ENCODE measurements around the gene NDUFB10.
A peak's percentile ranks its signal among the peaks of the same experiment; 100 is the strongest.

NDUFB10 gene

DNA sequence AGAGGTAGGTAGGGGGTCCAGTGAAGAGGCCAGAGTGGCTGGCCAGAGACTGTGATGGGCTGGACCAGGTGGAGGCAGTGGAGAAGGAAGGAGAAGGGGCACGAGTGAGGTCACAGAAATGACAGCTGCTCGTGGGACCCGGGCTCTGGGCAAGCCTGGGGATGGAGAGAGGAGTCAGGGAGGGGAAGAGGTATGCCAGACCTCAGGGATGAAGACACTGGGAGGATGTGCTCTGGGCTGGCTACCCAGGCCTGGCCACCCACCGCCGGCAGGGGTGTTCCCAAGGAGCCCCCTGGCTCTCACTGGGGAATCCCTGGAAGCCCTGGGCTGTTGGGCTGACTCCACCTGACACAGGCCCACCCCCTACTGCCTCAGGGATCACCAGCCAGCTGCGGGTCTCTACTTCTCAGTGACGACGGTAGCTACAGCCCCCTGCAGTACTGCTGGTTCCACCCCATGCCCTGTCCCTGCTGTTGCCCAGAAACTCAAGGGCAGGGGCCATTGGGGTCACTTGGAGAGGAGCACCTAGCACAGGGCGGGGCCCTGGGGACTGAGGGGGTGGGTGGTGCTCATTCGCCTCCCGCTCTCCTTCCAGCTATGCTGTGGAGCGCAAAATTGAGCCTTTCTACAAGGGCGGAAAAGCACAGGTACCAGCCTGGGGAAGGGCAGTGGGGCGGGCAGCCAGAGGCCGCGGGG, 14.3 kb downstream of the NDUFB10 start:
- DNase-seq: no peak

DNA sequence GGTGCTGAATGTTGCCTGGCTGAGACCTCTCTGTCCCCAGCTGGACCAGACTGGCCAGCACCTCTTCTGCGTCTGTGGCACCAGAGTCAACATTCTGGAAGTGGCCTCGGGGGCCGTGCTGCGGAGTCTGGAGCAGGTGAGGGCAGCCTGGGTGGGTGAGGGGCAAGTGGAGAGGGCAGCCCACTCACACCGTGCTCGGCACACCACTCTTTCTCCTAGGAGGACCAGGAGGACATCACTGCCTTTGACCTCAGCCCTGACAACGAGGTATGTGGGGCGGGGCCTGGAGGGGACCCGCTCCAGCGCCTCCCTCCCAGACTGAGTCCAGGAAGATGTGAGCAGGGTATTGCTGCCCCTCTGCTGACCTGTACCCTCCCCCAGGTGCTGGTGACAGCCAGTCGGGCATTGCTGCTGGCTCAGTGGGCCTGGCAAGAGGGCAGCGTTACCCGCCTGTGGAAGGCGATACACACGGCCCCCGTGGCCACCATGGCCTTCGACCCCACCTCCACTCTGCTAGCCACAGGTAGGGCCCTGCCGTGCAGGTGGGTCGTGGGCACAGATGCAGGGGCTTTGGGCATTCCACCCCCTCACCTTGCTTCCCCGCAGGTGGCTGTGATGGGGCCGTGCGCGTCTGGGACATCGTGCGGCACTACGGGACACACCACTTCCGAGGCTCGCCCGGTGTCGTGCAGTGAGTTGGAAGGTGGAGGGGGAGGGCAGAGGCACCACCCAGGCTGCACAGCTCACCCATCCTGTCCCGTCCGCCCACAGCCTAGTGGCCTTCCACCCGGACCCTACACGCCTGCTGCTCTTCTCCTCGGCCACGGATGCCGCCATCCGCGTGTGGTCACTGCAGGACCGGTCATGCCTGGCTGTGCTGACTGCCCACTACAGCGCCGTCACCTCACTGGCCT, 15.1 kb downstream of the NDUFB10 start:
- DNase-seq: no peak

DNA sequence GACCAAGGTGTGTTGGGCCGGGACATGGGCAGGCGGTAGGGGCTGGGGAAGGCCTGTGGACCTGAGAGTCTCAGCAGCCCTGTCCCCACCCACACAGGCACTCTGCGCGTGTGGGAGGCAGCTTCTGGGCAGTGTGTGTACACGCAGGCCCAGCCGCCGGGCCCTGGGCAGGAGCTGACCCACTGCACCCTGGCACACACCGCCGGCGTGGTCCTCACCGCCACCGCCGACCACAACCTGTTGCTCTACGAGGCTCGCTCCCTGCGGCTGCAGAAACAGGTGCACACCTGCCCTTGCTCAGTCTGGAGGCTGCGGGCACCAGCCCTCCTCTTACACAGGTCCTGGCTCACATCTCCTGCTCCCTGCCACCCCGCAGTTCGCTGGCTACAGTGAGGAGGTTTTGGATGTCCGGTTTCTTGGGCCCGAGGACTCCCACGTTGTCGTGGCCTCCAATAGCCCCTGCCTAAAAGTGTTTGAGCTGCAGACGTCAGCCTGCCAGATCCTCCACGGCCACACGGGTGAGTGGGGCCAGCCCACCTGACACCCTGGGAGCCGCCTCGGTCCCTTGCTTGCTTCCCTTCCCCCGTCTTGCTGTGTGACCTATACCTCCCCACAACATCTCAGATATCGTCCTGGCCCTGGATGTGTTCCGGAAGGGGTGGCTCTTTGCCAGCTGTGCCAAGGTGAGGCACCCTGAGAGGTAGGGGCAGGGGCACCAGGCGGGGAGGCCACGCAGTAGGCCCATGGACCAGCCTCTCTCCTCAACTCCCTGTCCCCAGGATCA, 16.3 kb downstream of the NDUFB10 start:
- DNase-seq: no peak

DNA sequence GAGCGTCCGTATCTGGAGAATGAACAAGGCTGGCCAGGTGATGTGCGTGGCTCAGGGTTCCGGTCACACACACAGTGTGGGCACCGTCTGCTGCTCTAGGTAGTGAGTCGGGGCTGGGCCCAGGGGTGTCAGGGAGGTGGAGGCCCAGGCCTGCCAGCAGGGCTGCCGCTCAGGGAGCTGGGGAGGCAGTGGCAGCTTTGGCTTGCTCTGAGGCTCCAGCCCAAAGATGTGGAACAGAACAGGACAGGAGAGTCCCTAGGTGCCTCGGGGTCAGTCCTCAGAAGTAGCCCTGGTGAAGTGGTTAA, 16.8 kb downstream of the NDUFB10 start:
- DNase-seq: no peak

DNA sequence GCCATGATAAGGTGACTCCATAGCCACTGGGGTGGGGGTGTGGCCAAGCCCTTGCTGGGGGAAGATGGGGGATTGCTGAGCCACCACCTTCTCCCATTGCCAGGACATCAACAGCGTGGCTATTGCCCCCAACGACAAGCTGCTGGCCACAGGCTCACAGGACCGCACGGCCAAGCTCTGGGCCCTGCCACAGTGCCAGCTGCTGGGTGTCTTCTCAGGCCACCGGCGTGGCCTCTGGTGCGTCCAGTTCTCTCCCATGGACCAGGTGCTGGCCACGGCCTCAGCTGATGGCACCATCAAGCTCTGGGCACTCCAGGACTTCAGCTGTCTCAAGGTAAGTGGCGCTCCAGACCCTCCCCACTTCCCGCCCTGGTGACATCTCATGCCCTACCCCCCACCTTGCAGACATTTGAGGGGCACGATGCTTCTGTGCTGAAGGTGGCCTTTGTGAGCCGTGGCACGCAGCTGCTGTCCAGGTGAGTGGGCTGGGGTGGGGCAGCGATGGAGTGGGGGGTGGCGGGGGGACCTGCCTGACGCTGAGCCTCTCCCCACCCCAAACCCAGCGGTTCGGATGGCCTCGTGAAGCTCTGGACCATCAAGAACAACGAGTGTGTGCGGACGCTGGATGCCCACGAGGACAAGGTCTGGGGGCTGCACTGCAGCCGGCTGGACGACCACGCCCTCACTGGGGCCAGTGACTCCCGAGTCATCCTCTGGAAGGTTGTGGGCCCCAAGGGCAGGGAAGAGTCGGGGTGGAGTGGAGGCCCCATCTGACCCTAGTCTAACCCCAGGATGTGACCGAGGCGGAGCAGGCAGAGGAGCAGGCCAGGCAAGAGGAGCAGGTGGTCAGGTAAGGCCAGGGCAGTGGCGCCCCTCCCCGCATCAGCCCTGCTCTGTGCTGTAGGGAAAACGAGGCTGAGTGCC, 17.9 kb downstream of the NDUFB10 start:
- no peak for DNase-seq

DNA sequence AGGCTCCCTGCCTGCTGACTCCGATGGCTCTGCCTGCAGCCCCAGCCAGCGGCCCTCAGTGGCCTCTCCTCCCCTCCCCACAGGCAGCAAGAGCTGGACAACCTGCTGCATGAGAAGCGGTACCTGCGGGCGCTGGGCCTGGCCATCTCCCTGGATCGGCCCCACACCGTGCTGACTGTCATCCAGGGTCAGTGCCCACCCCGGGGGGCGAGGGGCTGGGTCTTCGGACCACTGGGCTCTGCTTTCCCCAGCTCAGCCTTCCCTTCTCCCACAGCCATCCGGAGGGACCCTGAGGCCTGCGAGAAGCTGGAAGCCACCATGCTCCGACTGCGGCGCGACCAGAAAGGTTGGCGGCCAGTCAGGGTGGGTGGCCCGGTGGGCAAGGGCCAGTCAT, 18.5 kb downstream of the NDUFB10 start:
- DNase-seq: no peak

DNA sequence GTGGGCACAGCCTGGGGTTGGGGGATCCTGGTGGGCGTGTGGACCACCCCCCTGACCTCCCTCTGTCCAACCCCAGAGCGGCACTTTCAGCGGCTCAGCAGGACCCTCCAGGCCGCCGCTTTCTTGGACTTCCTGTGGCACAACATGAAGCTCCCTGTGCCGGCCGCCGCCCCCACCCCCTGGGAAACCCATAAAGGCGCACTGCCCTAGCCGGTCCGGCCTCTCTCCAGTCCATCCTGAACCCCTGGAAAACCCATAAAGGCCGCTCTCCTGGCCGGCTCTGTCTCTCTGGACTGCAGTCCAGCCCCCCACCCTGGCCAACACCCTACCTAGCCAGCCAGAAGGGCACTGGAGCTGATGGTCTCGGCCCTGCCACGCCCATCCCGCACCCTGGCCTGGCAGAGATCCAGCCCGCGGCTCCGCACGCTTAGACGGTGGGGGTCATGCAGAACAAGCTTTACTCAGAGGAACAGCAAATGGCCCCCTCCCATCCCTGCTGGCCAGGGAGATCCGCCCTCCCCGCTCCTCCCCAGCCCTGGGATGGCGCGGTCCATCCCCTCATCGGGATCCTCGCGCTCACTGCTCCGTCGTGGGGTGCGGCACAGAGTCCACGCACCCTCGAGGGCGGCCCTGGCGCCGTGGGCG, 19.3 kb downstream of the NDUFB10 start:
- DNase-seq: no peak

DNA sequence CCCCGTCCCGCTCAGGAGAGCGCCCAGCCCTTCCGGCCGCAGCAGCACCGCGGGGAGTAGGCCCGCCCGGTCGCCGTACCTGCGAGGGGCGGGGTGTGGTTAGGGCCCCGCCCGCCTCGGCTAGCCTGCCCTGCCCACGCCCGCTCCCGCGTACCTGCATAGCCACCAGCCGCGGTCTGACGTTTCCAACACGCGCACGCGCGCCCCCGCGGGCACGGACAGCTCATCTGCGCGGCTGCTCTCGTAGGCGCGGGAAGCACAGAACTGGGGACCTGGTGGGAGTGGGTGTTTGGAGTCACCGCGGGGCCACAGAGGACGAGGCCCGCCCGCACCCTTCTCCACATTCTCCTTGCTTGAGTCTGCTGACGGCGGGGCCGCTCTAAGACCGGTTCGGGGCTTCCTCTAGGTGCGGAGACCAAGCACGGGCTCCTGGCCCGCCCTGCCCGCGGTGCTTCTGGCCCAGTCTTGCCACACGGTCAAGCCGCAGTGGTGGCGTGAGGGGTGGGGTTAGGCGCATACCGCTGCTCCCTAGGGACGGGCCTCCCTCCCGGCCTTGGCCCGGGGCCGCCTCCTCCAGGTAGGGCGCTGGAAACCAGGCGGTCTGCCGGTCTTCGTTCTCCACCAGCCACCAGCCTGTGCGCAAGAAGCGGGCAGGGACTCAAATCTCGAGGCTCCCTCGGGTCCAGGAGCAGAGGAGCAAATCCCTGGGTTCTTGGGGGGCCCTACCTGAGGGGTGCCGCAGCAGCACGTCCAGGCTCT, 20.1 kb downstream of the NDUFB10 start:
- no peak for DNase-seq

DNA sequence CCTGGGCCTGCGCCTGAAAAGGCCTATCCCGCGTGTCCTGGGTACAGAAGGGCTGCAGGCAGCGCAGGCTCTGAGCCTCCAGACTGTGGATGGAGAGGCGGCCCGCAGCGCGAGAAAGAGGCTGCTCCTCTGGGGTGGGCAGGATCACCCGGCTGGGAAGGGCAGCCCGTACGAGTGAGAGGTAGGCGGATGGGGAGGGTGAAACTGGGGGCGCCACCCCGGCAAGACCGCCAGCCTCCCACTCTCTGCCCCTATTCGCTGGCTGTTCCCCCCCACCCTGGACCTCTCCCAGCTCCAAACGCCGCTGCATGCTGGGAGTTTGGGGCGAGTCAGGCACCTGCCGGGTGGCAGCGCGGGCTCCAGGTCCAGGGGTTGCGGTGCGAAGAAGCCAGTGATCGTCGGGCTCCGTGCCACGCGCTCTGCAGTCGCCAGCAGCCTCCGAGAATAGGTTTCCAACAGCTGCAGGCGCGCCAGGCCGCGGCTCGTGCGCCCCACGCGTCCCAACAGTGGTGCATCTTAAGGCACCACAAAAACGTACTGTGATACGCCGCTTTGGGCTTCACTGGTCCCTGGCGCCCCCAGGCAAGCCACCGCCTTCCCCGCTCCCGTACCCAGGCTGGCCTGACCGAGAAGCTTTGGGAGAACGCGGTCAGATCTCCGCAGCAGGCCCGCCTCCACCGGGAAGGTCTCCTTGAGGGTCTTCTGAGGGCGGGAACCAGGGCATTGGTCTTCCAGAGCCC, 20.9 kb downstream of the NDUFB10 start:
- no peak for DNase-seq

DNA sequence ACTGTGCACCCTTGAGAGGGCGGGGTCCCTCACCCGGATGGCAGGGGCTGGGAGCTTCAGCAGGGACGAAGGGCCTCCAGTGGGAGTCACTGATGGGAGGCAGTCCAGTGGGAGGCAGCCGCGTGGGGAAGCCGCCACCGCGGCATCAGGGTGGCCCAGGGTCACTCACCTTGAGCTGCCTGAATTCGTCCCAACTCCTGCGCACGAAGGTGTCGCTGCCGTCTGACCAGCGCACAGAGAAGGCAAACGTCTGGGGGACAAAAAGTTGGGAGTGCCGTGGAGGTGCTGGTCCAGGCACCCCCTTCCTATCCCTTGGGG, 21.4 kb downstream of the NDUFB10 start:
- no peak for DNase-seq

DNA sequence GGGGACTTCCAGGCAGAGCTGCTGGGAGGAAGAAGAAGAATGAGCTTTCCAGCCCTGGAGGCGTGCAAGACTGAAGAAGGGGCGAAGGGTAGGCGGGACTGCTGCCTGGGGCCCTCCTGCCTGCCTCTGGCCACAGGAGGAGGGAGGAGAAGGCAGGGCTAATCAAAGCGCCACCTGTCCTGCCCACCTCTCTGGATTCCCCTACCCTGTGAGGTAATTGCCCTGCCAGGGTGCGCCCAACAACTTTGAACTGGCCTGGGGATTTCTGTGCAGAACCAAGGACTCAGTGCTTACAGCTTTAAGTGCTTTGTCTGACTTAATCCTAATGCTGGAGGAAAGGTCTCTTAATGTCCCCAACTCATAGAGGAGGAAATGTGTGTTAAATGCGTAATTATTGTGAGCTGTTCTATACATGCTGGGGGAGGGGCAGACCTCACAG, 22.1 kb downstream of the NDUFB10 start, which contains the start of gene NOXO1:
Gene NOXO1 (minus strand): TSS at position 72 of the 439 bp plus-strand sequence. CDS start 290 bp downstream, outside the sequence.
- no peak for DNase-seq

DNA sequence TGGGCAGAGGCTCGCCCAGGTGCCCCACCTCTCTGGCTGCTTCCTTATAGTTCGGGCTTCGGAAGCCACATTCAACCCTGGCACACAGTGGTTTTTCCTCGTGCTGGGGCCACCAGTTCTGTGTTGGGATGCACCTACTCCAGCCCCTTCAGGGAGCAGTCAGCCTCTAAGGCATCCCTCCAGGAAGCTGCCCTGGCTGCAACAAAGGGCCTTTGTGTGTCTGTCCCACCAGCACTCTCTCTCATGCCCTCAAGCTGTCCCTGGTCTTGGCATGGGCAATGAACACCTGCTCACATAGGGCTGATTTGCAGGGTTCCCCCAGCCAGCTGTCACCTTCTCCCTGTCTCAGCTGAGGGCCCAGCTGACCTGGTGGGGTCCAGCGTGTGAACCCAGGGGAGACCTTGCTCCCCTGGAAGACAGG, 22.7 kb downstream of the NDUFB10 start:
- DNase-seq: no peak

DNA sequence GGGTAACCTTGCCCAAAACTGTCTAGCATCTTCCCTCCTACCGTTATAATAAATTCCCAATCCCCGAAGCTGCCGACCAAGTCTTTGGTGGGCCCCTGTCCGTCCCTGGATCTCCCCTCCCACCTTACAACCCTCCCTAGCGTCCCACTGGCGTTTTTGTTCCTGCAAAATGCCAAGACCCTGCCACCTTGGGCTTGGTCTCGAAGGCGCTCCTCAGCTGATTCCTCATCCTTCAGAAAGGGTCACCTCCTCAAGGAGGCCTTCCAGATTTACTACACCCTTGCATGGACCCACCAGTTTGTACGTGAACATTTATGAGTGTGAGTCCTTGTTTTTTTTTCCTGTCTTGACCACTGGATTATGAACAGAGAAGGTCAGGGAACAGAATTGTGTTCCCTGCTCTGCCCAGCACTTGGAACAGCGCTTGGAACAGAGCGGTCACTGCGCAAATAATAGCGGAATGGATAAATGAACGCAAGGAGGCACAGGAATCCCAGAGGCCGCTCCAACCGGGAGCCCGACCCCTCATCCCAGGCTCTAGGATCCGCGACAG, 23.7 kb downstream of the NDUFB10 start:
- no peak for DNase-seq

DNA sequence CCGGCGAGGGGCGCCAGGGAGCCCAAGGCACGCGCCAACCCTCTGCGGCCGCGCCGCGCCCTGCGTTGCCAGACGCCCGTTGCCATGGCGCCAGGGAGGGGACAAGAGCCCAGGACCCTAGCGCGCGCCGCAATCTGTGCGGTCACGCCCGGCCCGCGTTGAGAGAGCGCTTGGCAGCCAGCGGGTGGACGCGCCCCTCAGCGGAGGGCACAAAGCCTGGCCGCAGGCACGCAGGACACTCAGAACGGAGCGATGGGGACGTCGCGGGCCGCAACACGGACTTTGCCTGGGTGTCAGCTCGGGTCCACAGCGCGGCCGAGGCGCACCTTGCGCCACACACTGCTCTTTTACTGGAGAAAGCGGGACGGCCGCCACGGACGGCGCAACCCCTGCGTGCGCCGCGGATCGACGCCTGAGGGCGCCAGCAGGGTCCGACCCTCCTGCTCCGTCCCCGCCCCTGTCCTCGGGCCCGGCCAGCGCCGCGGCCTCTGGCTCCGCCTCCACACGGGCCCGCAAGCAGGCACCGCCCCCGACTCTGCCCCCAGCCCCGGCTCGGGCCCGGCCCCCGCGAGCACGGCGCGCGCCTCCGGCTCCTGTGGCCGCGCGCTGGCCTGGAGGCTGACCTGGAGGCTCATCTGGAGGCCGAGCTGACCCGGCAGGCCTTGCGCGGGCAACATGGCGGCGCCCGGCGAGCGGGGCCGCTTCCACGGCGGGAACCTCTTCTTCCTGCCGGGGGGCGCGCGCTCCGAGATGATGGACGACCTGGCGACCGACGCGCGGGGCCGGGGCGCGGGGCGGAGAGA, 24.4 kb downstream of the NDUFB10 start, which contains the start of gene GFER:
Gene GFER (plus strand): TSS at position 650 of the 803 bp plus-strand sequence. CDS start 26 bp downstream, at position 676.
- DNase-seq: peak; percentile 83

DNA sequence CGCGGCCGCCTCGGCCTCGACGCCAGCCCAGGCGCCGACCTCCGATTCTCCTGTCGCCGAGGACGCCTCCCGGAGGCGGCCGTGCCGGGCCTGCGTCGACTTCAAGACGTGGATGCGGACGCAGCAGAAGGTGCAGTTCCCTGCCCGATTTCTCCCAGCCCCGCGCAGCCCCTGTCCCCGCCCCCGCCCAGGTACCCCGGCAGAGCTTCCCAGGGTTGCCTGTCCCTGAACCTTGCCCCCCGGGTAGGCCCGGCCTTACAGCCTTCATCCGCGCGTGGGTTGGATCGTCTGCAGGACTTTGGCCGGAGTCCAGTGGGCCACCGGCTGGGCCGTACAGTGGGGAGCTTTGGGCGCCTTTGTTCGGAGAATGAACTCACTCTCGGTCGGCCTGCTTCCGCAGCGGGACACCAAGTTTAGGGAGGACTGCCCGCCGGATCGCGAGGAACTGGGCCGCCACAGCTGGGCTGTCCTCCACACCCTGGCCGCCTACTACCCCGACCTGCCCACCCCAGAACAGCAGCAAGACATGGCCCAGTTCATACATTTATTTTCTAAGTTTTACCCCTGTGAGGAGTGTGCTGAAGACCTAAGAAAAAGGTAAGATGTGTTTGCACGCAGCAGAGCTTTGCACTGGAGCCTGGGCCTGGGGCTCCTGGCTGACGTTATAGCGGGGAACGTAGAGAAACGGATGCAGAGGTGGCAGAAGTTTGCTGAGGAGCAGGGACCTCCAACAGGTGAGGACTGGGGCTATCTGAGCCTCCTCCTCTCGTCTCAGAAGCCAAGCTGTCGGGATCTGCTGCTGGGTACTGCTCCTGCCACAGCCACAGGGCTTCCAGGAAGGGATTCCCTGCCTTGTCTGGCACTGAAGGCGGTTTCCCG, 25.2 kb downstream of the NDUFB10 start:
- DNase-seq: no peak

DNA sequence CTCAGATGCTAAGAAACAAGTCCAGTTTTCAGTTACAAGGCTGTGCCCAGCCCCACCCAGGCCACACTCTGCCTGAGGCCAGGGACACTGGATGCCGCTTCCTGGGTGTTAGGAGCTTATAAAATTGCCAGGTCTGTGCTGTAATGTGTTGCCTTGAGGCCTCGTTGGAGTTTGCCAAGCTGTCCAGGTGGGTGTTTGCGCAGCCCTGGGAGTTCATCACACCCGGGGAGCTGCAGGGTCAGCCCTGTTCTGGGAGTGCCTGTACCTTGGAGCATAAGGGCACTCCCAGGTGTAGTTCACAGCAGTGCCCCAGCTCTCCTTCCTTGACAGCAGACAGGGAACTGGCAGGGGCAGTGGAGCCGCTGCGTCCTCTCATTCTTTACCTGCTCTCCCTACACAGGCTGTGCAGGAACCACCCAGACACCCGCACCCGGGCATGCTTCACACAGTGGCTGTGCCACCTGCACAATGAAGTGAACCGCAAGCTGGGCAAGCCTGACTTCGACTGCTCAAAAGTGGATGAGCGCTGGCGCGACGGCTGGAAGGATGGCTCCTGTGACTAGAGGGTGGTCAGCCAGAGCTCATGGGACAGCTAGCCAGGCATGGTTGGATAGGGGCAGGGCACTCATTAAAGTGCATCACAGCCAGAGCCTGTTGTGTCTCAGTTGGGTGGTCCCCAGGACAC, 26.3 kb downstream of the NDUFB10 start:
- no peak for DNase-seq

DNA sequence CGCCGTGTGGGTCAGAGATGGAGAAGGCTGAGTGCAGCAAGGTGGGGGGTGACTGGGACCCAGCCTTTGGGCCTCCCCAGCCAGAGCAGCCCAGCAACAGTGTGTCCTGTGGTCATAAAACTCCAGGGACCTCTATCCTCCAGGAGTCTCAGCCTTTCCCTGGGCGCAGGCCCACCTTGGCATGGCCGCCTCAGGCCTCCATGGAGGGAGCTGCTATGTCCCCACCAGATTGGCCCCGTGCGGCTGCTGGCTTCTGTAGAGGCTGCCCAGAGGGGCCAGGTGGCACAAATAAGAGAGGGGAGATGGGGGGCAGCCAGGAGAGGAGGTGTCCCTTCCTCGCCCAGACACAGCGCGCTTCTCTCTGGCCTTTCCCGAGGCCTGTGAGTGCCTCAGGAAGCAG, 27.9 kb downstream of the NDUFB10 start:
- no peak for DNase-seq
